CD4-positive, CD25-positive, alpha-beta regulatory T cell (primary cell): ENCODE measurements around the gene SHC4. TPM values are rescaled to one million over a fixed set of nuclear protein-coding genes. Genes with fewer than 3 reads are reported as not detected.

Source experiments
- ATAC-seq, 2 donors: fragments of 150-1000 bp; cut with Tn5 transposase; one replicate each; pipeline ENCODE4 v1.10.0; 2021; ENCODE audit warnings: low read depth in 2 of 2, moderate number of reproducible peaks in 2 of 2, moderate library complexity in 1 of 2
- DNase-seq, 3 donors: peaks; one replicate each; pipeline versions ENCODE4 v3.0.0 to v3.0.0-alpha.2; 2012 to 2022; ENCODE audit warnings: mixed read lengths in 1 of 3
- H3K27ac ChIP-seq: one replicate; pipeline ENCODE4 v1.7.0; 2013; ENCODE audit warnings: mild to moderate bottlenecking, low read length; ENCODE audit not compliant: insufficient read depth, poor library complexity, severe bottlenecking
- H3K27me3 ChIP-seq: one replicate; pipeline ENCODE4 v1.7.0; 2013; ENCODE audit warnings: low read length; ENCODE audit not compliant: control insufficient read depth, insufficient read depth
- H3K36me3 ChIP-seq: one replicate; pipeline ENCODE4 v1.7.0; 2013; ENCODE audit warnings: mild to moderate bottlenecking, low read length, moderate library complexity; ENCODE audit not compliant: control insufficient read depth, insufficient read depth
- H3K4me1 ChIP-seq: 2 replicates; pipeline ENCODE4 v1.7.0; 2013; ENCODE audit warnings: mild to moderate bottlenecking, low read length; ENCODE audit not compliant: insufficient read depth, control insufficient read depth, poor library complexity, severe bottlenecking
- H3K4me3 ChIP-seq: one replicate; pipeline ENCODE4 v1.7.0; 2013; ENCODE audit warnings: low read depth, mild to moderate bottlenecking, low read length, moderate library complexity
- H3K9me3 ChIP-seq, 2 experiments: 1 replicate in 1 of 2; 2 replicates in 1 of 2; pipeline ENCODE4 v1.7.0; 2013; ENCODE audit warnings: low read length in 2 of 2, mild to moderate bottlenecking in 1 of 2, moderate library complexity in 1 of 2; ENCODE audit not compliant: control insufficient read depth in 2 of 2
- H3K27ac Mint-ChIP-seq, 3 donors: one replicate each; pipeline ENCODE4 v1.8.0; 2020 to 2022; ENCODE audit warnings: mild to moderate bottlenecking in 3 of 3, mixed read lengths in 3 of 3, moderate library complexity in 2 of 3
- H3K27me3 Mint-ChIP-seq: one replicate; pipeline ENCODE4 v1.8.0; 2022; ENCODE audit warnings: mild to moderate bottlenecking, mixed read lengths
- H3K36me3 Mint-ChIP-seq: one replicate; pipeline ENCODE4 v1.8.0; 2020; ENCODE audit warnings: mixed read lengths
- H3K4me1 Mint-ChIP-seq, 4 donors: one replicate each; pipeline ENCODE4 v1.8.0; 2020 to 2022; ENCODE audit warnings: mixed read lengths in 4 of 4, mild to moderate bottlenecking in 1 of 4
- H3K4me3 Mint-ChIP-seq, 4 donors: one replicate each; pipeline ENCODE4 v1.8.0; 2020 to 2022; ENCODE audit warnings: mild to moderate bottlenecking in 4 of 4, mixed read lengths in 4 of 4, moderate library complexity in 3 of 4
- H3K9me3 Mint-ChIP-seq, 7 donors: one replicate each; pipeline ENCODE4 v1.8.0; 2020 to 2022; ENCODE audit warnings: mixed read lengths in 7 of 7, mild to moderate bottlenecking in 3 of 7, moderate library complexity in 2 of 7
- polyA plus RNA-seq, 4 donors: library from polyadenylated mRNA; unstranded; fragments of 300-500 nt; fragmentation: Illumina TruSeq; gene quantifications; one replicate each; pipeline ENCODE4 v1.2.3, GENCODE V29; 2021
- total RNA-seq: library from RNA; stranded (reverse); gene quantifications from one replicate; pipeline ENCODE4 v1.2.3, GENCODE V29; 2022

Gene SHC4
- total and polyA plus RNA-seq, 5 donors from 2014 or later, result not detected

GRCh38 chr15:48833526-48834239, 130.0 kb downstream of the SHC4 start:
- Histone ChIP-seq H3K4me3 (no peak overlapping the region), H3K27me3 (peaks cover 8% of the 10 kb centered on the region), H3K36me3 (no peaks in the 10 kb centered on the region), H3K4me1 (no peaks in the 10 kb centered on the region), H3K9me3 (peaks cover 11 to 17% of the 10 kb centered on the region in 2 experiments), H3K27ac (no peak overlapping the region)
- DNase-seq (no peak), ATAC-seq (no peak)
- Mint-ChIP-seq H3K36me3 (no peaks in the 10 kb centered on the region), H3K27ac (no peak overlapping the region), H3K4me3 (no peak overlapping the region), H3K9me3 (peaks cover 0 to 23% (median 9%) of the 10 kb centered on the region in 7 donors), H3K27me3 (peaks cover 26% of the 10 kb centered on the region), H3K4me1 (no peaks in the 10 kb centered on the region)

- H3K4me1 Mint-ChIP-seq, result no peaks in the 10 kb centered on the region
- H3K27ac Mint-ChIP-seq, result no peak overlapping the region
- H3K9me3 Mint-ChIP-seq, result peaks cover 0 to 23% (median 9%) of the 10 kb centered on the region in 7 donors
- no peak overlapping the region for H3K4me3 Mint-ChIP-seq
- peaks cover 11 to 17% of the 10 kb centered on the region in 2 experiments for H3K9me3 ChIP-seq
- peaks cover 8% of the 10 kb centered on the region for H3K27me3 ChIP-seq
- no peak for DNase-seq
- ATAC-seq, result no peak
- H3K27me3 Mint-ChIP-seq, result peaks cover 20% of the 10 kb centered on the region
- no peaks in the 10 kb centered on the region for H3K4me1 ChIP-seq
- H3K36me3 ChIP-seq, result no peaks in the 10 kb centered on the region
- H3K4me3 ChIP-seq, result no peak overlapping the region
- no peaks in the 10 kb centered on the region for H3K36me3 Mint-ChIP-seq
- no peak overlapping the region for H3K27ac ChIP-seq
Measured at GRCh38 chr15:48832648-48833047, 131.1 kb downstream of the SHC4 start.

- Histone ChIP-seq H3K9me3 (peaks cover 11 to 17% of the 10 kb centered on the region in 2 experiments), H3K4me1 (no peaks in the 10 kb centered on the region), H3K36me3 (no peaks in the 10 kb centered on the region), H3K4me3 (no peak overlapping the region), H3K27ac (no peak overlapping the region), H3K27me3 (peaks cover 2% of the 10 kb centered on the region)
- H3K9me3 Mint-ChIP-seq, result peaks cover 0 to 21% (median 7%) of the 10 kb centered on the region in 7 donors
- no peaks in the 10 kb centered on the region for H3K4me1 Mint-ChIP-seq
- no peak overlapping the region for H3K4me3 Mint-ChIP-seq
- no peak for DNase-seq
- peaks cover 16% of the 10 kb centered on the region for H3K27me3 Mint-ChIP-seq
- H3K27ac Mint-ChIP-seq, result no peak overlapping the region
- ATAC-seq, result no peak
- no peaks in the 10 kb centered on the region for H3K36me3 Mint-ChIP-seq
Measured at GRCh38 chr15:48828906-48829305, 134.8 kb downstream of the SHC4 start.

- no peaks in the 10 kb centered on the region for H3K36me3 Mint-ChIP-seq
- DNase-seq (no peak), ATAC-seq (no peak)
- peaks cover 16% of the 10 kb centered on the region for H3K27me3 Mint-ChIP-seq
- no peak overlapping the region for H3K4me3 ChIP-seq
- peaks cover 11 to 12% of the 10 kb centered on the region in 2 experiments for H3K9me3 ChIP-seq
- H3K27ac Mint-ChIP-seq, result no peak overlapping the region
- no peak overlapping the region for H3K27ac ChIP-seq
- no peaks in the 10 kb centered on the region for H3K4me1 ChIP-seq
- H3K36me3 ChIP-seq, result no peaks in the 10 kb centered on the region
- H3K4me1 Mint-ChIP-seq, result no peaks in the 10 kb centered on the region
- H3K9me3 Mint-ChIP-seq, result peaks cover 0 to 16% (median 6%) of the 10 kb centered on the region in 7 donors
- no peak overlapping the region for H3K4me3 Mint-ChIP-seq
- peaks cover 3% of the 10 kb centered on the region for H3K27me3 ChIP-seq
Measured at GRCh38 chr15:48828471-48828870, 135.2 kb downstream of the SHC4 start.

- DNase-seq (no peak), ATAC-seq (no peak)
- H3K9me3 Mint-ChIP-seq, result peaks cover 0 to 10% (median 0%) of the 10 kb centered on the region in 7 donors
- Histone ChIP-seq H3K4me1 (no peaks in the 10 kb centered on the region), H3K27me3 (peaks cover 8% of the 10 kb centered on the region), H3K36me3 (no peaks in the 10 kb centered on the region), H3K4me3 (no peak overlapping the region), H3K27ac (no peak overlapping the region), H3K9me3 (no peaks in the 10 kb centered on the region)
- no peaks in the 10 kb centered on the region for H3K36me3 Mint-ChIP-seq
- H3K4me3 Mint-ChIP-seq, result no peak overlapping the region
- no peak overlapping the region for H3K27ac Mint-ChIP-seq
- no peaks in the 10 kb centered on the region for H3K4me1 Mint-ChIP-seq
- H3K27me3 Mint-ChIP-seq, result peaks cover 40% of the 10 kb centered on the region
Measured at GRCh38 chr15:48825075-48825474, 138.6 kb downstream of the SHC4 start.

- H3K36me3 Mint-ChIP-seq, result no peaks in the 10 kb centered on the region
- ATAC-seq (no peak), DNase-seq (no peak)
- no peaks in the 10 kb centered on the region for H3K4me1 ChIP-seq
- no peak overlapping the region for H3K4me3 ChIP-seq
- no peaks in the 10 kb centered on the region for H3K4me1 Mint-ChIP-seq
- no peak overlapping the region for H3K4me3 Mint-ChIP-seq
- peaks cover 0 to 10% (median 0%) of the 10 kb centered on the region in 7 donors for H3K9me3 Mint-ChIP-seq
- H3K36me3 ChIP-seq, result no peaks in the 10 kb centered on the region
- no peak overlapping the region for H3K27ac ChIP-seq
- H3K27ac Mint-ChIP-seq, result no peak overlapping the region
- H3K9me3 ChIP-seq, result no peaks in the 10 kb centered on the region
- peaks cover 8% of the 10 kb centered on the region for H3K27me3 ChIP-seq
- peaks cover 46% of the 10 kb centered on the region for H3K27me3 Mint-ChIP-seq
Measured at GRCh38 chr15:48823706-48824105, 140.0 kb downstream of the SHC4 start.

GRCh38 chr15:48823237-48823636, 140.5 kb downstream of the SHC4 start:
- Mint-ChIP-seq H3K9me3 (peaks cover 0 to 10% (median 0%) of the 10 kb centered on the region in 7 donors), H3K36me3 (no peaks in the 10 kb centered on the region), H3K4me3 (no peak overlapping the region), H3K4me1 (no peaks in the 10 kb centered on the region), H3K27ac (no peak overlapping the region), H3K27me3 (peaks cover 50% of the 10 kb centered on the region)
- H3K27me3 ChIP-seq, result peaks cover 8% of the 10 kb centered on the region
- H3K9me3 ChIP-seq, result no peaks in the 10 kb centered on the region
- no peak overlapping the region for H3K27ac ChIP-seq
- no peaks in the 10 kb centered on the region for H3K36me3 ChIP-seq
- no peak overlapping the region for H3K4me3 ChIP-seq
- no peak for ATAC-seq
- no peak for DNase-seq
- H3K4me1 ChIP-seq, result no peaks in the 10 kb centered on the region

GRCh38 chr15:48814286-48814685, 149.4 kb downstream of the SHC4 start:
- Mint-ChIP-seq H3K4me1 (peaks cover 6 to 26% (median 15%) of the 10 kb centered on the region in 4 donors), H3K9me3 (peaks cover 0 to 1% (median 0%) of the 10 kb centered on the region in 7 donors)

More at GRCh38 chr15:48814286-48814685, 149.4 kb downstream of the SHC4 start:
- H3K4me1 ChIP-seq, result peaks cover 15% of the 10 kb centered on the region
- Mint-ChIP-seq H3K36me3 (no peaks in the 10 kb centered on the region), H3K4me3 (no peak overlapping the region), H3K27me3 (peaks cover 39% of the 10 kb centered on the region), H3K27ac (no peak overlapping the region)
- DNase-seq (no peak), ATAC-seq (no peak)
- H3K9me3 ChIP-seq, result no peaks in the 10 kb centered on the region
- no peak overlapping the region for H3K4me3 ChIP-seq
- H3K27me3 ChIP-seq, result peaks cover 16% of the 10 kb centered on the region
- H3K27ac ChIP-seq, result no peak overlapping the region
- no peaks in the 10 kb centered on the region for H3K36me3 ChIP-seq
